Endothelial cell of umbilical vein (primary cell): ENCODE data around the gene AP5Z1. TPM values are rescaled to one million over a fixed set of nuclear protein-coding genes. Genes with fewer than 3 reads are reported as not detected.
A peak's percentile ranks its signal among the peaks of the same experiment; 100 is the strongest.

ENCODE experiments used
- BruUV-seq: library from RNA; stranded (reverse); fragments of 400-500 nt; replicated peaks from 2 replicates; lab custom pipeline; 2021; lab: Mats Ljungman, UMichigan
- CTCF ChIA-PET: fragments of 300-600, 350-600 bp; sonication (Branson Sonifier 250); formaldehyde crosslinking; loops from one replicate; lab custom pipeline; 2021; ENCODE audit warnings: antibody characterized with exemption, inconsistent platforms; lab: Charles Lee
- POLR2A ChIA-PET: fragments of 300-600, 350-600 bp; sonication (Branson Sonifier 250); formaldehyde crosslinking; loops from one replicate; lab custom pipeline; 2021; ENCODE audit warnings: antibody characterized with exemption, inconsistent platforms; lab: Charles Lee
- DNase-seq: peaks from one replicate; pipeline ENCODE4 v3.0.0-alpha.2; 2011; ENCODE audit warnings: low read depth, low spot score
- FAIRE-seq: peaks from 2 replicates; lab custom pipeline; 2011; peaks lifted over from hg19 to GRCh38; lab: Jason Lieb, UNC
- H2AFZ ChIP-seq: 2 replicates; pipeline ENCODE4 v1.6.0; 2012; ENCODE audit warnings: low read depth, low read length, control low read depth, inconsistent platforms
- H3K27ac ChIP-seq: 2 replicates; pipeline ENCODE4 v1.5.1; 2011; ENCODE audit warnings: low read depth, mild to moderate bottlenecking, control low read depth, low read length, moderate library complexity; ENCODE audit not compliant: insufficient read depth
- H3K27me3 ChIP-seq, 2 experiments: 2 replicates each; pipeline versions ENCODE4 v1.6.0 to v1.6.1; 2011; ENCODE audit warnings: low read length in 2 of 2, mixed read lengths in 1 of 2; ENCODE audit not compliant: control insufficient read depth in 2 of 2, insufficient read depth in 2 of 2
- H3K36me3 ChIP-seq, 2 experiments: 2 replicates in 1 of 2; 3 replicates in 1 of 2; pipeline ENCODE4 v1.5.1; 2011; ENCODE audit warnings: low read length in 2 of 2, mild to moderate bottlenecking in 1 of 2, moderate library complexity in 1 of 2; ENCODE audit not compliant: control insufficient read depth in 2 of 2, insufficient read depth in 2 of 2; ENCODE audit errors: extremely low read depth in 1 of 2
- H3K4me1 ChIP-seq: 3 replicates; pipeline ENCODE4 v1.5.1; 2011; ENCODE audit warnings: mild to moderate bottlenecking, low read length; ENCODE audit not compliant: control insufficient read depth, insufficient read depth; ENCODE audit errors: extremely low read depth
- H3K4me2 ChIP-seq: 2 replicates; pipeline ENCODE4 v1.6.1; 2011; ENCODE audit warnings: low read length, control low read depth, mixed read lengths; ENCODE audit not compliant: insufficient read depth
- H3K4me3 ChIP-seq, 3 experiments: fragments of 200-600 bp in 1 of 3; sonication (generic), shearing (Covaris generic) in 1 of 3; replicated peaks in 1 of 3; 2 replicates each; pipeline ENCODE4 v1.5.1; 2011 to 2016; ENCODE audit warnings: control low read depth in 3 of 3, low read length in 3 of 3, mild to moderate bottlenecking in 2 of 3, inconsistent platforms in 1 of 3, low read depth in 1 of 3, moderate library complexity in 1 of 3; ENCODE audit not compliant: insufficient read depth in 1 of 3
- H3K79me2 ChIP-seq: 2 replicates; pipeline ENCODE4 v1.6.0; 2012; ENCODE audit warnings: low read length, inconsistent platforms; ENCODE audit not compliant: control insufficient read depth, insufficient read depth
- H3K9ac ChIP-seq: replicated peaks from 2 replicates; pipeline ENCODE3; 2011; ENCODE audit warnings: low read length, control low read depth; ENCODE audit not compliant: insufficient read depth; ENCODE audit errors: extremely low read depth
- H3K9me1 ChIP-seq: replicated peaks from 3 replicates; pipeline ENCODE4 v1.6.0; 2011; ENCODE audit warnings: mild to moderate bottlenecking, low read length; ENCODE audit not compliant: control insufficient read depth, insufficient read depth; ENCODE audit errors: extremely low read depth
- H3K9me3 ChIP-seq: replicated peaks from 2 replicates; pipeline ENCODE4 v1.5.1; 2012; ENCODE audit warnings: low read length, inconsistent platforms; ENCODE audit not compliant: control insufficient read depth, insufficient read depth
- H4K20me1 ChIP-seq: replicated peaks from 2 replicates; pipeline ENCODE3; 2011; ENCODE audit warnings: mild to moderate bottlenecking, low read length; ENCODE audit not compliant: control insufficient read depth, insufficient read depth; ENCODE audit errors: extremely low read depth
- EZH2 ChIP-seq: IDR thresholded peaks from 2 replicates; pipeline ENCODE4 v1.6.1; 2012; ENCODE audit warnings: borderline replicate concordance, low read depth, mild to moderate bottlenecking, moderate library complexity, low read length, inconsistent platforms; ENCODE audit not compliant: severe bottlenecking
- GATA2 ChIP-seq: IDR thresholded peaks from 2 replicates; pipeline ENCODE4 v1.7.0; 2011; ENCODE audit warnings: low read depth, mild to moderate bottlenecking, moderate library complexity, mixed read lengths, low read length; ENCODE audit not compliant: insufficient read length, insufficient read depth
- JUN ChIP-seq: IDR thresholded peaks from 2 replicates; pipeline ENCODE4 v1.6.1; 2011; ENCODE audit warnings: borderline replicate concordance, low read depth; ENCODE audit not compliant: insufficient read length, insufficient read depth
- POLR2AphosphoS5 ChIP-seq: IDR thresholded peaks from 2 replicates; pipeline ENCODE4 v1.6.1; 2012; ENCODE audit warnings: low read depth, mild to moderate bottlenecking, control low read depth, low read length, moderate library complexity; ENCODE audit not compliant: insufficient read depth
- dilution Hi-C: fragments of 300-500 bp; cut with MboI; formaldehyde crosslinking; loops from one replicate; pipeline ENCODE4 v1.15.0; 2019; ENCODE audit warnings: low sequenced_read_pairs; ENCODE audit not compliant: extremely low pct_ligation_motif_present
- intact Hi-C: fragments of 100-400 bp; cut with micrococcal nuclease; formaldehyde crosslinking; loops from one replicate; pipeline ENCODE4 v1.10.0; 2022
- polyA plus RNA-seq, 4 experiments: library from polyadenylated mRNA; depleted of rRNA in 3 of 4; stranded (reverse) in 3 of 4; unstranded in 1 of 4; fragments of >200 nt; gene quantifications; 2 replicates each; pipeline versions ENCODE4 v1.2.1 to v1.2.3, GENCODE V29; 2011 to 2012; ENCODE audit warnings: missing spikeins in 1 of 4
- total RNA-seq: library from RNA; stranded (reverse); gene quantifications from 2 replicates; pipeline ENCODE4 v1.2.3, GENCODE V29; 2021
- TF ChIP-seq, protein P1 (sequence below), 2 donors: IDR thresholded peaks; 1 replicate in 1 of 2; 2 replicates in 1 of 2; pipeline ENCODE4 v1.5.1; 2011; ENCODE audit warnings: low read length in 2 of 2, mild to moderate bottlenecking in 2 of 2, moderate library complexity in 2 of 2, control low read depth in 1 of 2, inconsistent platforms in 1 of 2, low read depth in 1 of 2; ENCODE audit not compliant: insufficient read depth in 1 of 2; ENCODE audit errors: extremely low read depth in 1 of 2

The AP5Z1 gene
- total and polyA plus RNA-seq, 2 donors (not counting 3 experiments of a cell fraction or from before 2014, with no cell fraction given), result 53.7 to 58.9 TPM

- peaks cover 34% of the 10 kb centered on the region for H3K79me2 ChIP-seq
- BruUV-seq, result TSS peak; percentile 76
- H3K9ac ChIP-seq, result peak overlapping the region; percentile 86
- dilution Hi-C loops, result no loop called here
- FAIRE-seq (peak; percentile 18), DNase-seq (no peak)
- peak overlapping the region; percentile 92 for H3K4me2 ChIP-seq
- TF ChIP-seq EZH2 (no peak), GATA2 (no peak), JUN (no peak), POLR2AphosphoS5 (no peak)
- TF ChIP-seq, protein P1, sequence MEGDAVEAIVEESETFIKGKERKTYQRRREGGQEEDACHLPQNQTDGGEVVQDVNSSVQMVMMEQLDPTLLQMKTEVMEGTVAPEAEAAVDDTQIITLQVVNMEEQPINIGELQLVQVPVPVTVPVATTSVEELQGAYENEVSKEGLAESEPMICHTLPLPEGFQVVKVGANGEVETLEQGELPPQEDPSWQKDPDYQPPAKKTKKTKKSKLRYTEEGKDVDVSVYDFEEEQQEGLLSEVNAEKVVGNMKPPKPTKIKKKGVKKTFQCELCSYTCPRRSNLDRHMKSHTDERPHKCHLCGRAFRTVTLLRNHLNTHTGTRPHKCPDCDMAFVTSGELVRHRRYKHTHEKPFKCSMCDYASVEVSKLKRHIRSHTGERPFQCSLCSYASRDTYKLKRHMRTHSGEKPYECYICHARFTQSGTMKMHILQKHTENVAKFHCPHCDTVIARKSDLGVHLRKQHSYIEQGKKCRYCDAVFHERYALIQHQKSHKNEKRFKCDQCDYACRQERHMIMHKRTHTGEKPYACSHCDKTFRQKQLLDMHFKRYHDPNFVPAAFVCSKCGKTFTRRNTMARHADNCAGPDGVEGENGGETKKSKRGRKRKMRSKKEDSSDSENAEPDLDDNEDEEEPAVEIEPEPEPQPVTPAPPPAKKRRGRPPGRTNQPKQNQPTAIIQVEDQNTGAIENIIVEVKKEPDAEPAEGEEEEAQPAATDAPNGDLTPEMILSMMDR (IDR thresholded peaks at IDR 0.05; ENCODE audit: extremely low read depth in 1 of 2, insufficient read depth in 1 of 2, low read depth in 1 of 2, low read length in 2 of 2), result no peak
- no peaks in the 10 kb centered on the region for H4K20me1 ChIP-seq
- peaks cover 49% of the 10 kb centered on the region for H3K4me1 ChIP-seq
- intact Hi-C loops, result loop anchor here (1.0 kb wide), 3 partner anchors 20 to 61 kb away; no protein-coding TSS in a partner anchor
- H2AFZ ChIP-seq, result no peak overlapping the region
- H3K4me3 ChIP-seq, result peak overlapping the region in 2 of 3 experiments; percentile 8 to 57
- H3K27me3 ChIP-seq, result no peaks in the 10 kb centered on the region
- H3K9me3 ChIP-seq, result no peaks in the 10 kb centered on the region
- H3K27ac ChIP-seq, result peak overlapping the region; percentile 76
- H3K9me1 ChIP-seq, result no peaks in the 10 kb centered on the region
- ChIA-PET CTCF (interaction anchor here (0.6 to 3.7 kb wide), 11 partner anchors 9 to 104 kb away, joined by 3 to 14 read pairs (median 4); partner anchors contain the start of genes AP5Z1 and FOXK1), POLR2A (interaction anchor here (0.5 to 2.3 kb wide), 5 partner anchors 21 to 490 kb away, joined by 5 to 12 read pairs (median 6); partner anchors contain the start of gene AP5Z1)
- peaks cover 7 to 11% of the 10 kb centered on the region in 2 experiments for H3K36me3 ChIP-seq
These were observed 30.0 kb upstream of the AP5Z1 start for GRCh38 chr7:4745265-4745919.
